Right kidney (tissue), 9 donors: ENCODE data around the gene PPAT.
"Not testable (repeated sequence)": the region's sequence is repeated elsewhere in the genome, so short reads cannot be mapped to it uniquely, and the experiment has no call there.

Source experiments
- DNase-seq: peaks from one replicate; pipeline ENCODE4 v3.0.0-alpha.2; 2016
- long read RNA-seq, 8 donors: transcript quantifications; one replicate each; lab custom pipeline, GENCODE V29; 2026

PPAT gene
- long read RNA-seq, donor 1, partial matches to known transcripts: 0 of 3 reads
- long read RNA-seq, donor 1, other reads (novel, unspliced or antisense): 0 of 3 reads
- long read RNA-seq, donor 2, partial matches to known transcripts: 0 of 3 reads
- long read RNA-seq, donor 2, other reads (novel, unspliced or antisense): 0 of 3 reads
- long read RNA-seq, donor 3, partial matches to known transcripts: 0 of 3 reads
- long read RNA-seq, donor 3, other reads (novel, unspliced or antisense): 0 of 3 reads
- long read RNA-seq, donor 4, partial matches to known transcripts: 93 of 107 reads
- long read RNA-seq, donor 4, other reads (novel, unspliced or antisense): 12 of 107 reads
- long read RNA-seq, donor 5, full-length matches to known transcripts: 4 of 4 reads
- long read RNA-seq, donor 5, partial matches to known transcripts: 0 of 4 reads
- long read RNA-seq, donor 5, other reads (novel, unspliced or antisense): 0 of 4 reads
- long read RNA-seq, donor 6, partial matches to known transcripts: 58 of 60 reads
- long read RNA-seq, donor 6, other reads (novel, unspliced or antisense): 0 of 60 reads
- long read RNA-seq, donor 7, full-length matches to known transcripts: 8 of 631 reads
- long read RNA-seq, donor 7, partial matches to known transcripts: 542 of 631 reads
- long read RNA-seq, donor 7, other reads (novel, unspliced or antisense): 81 of 631 reads
- long read RNA-seq, donor 8, full-length matches to known transcripts: 4 of 4 reads
- long read RNA-seq, donor 8, partial matches to known transcripts: 0 of 4 reads
- long read RNA-seq, donor 8, other reads (novel, unspliced or antisense): 0 of 4 reads

DNA sequence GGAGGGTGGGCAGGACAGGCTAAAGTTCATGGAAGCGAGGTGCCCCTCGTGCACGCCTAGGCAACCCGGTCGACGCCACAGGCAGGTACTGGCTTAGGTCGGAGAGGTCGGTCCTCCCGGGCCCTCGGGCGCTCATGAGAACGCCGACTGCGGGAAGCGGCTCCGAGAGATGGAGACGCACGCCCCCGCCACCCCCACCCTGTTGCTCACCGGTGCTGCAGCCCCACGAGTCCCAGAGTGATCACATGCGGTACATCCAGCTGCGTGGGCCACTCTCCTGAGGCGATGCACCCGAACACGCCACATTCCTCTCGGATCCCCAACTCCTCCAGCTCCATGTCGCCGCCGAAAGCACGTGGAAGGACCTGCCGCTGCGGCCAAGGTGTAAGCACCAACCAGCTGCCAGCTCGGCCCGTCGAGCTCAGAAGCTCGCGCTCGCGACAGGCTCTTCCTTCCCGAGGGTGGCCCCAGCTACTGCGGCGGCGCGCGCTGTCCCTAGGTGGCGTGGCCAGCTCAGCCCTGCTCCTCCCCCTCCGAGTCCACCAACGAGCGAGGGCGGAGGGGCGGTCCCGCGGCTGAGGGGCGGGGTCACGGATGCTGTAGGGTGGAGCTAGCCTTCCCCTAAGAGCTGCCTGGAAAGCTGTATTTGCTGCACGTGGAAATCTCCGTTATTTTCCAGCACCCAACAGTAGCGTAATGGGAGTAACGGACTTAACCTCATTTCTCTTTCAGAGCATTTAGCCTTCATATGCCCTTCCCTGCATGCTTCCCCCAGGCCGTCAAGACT is at the start of gene PPAT:
PPAT (minus strand) TSS at position 476 of the 787 bp plus-strand sequence; CDS start at position 338, 138 bp downstream.
- DNase-seq: no peak

DNA sequence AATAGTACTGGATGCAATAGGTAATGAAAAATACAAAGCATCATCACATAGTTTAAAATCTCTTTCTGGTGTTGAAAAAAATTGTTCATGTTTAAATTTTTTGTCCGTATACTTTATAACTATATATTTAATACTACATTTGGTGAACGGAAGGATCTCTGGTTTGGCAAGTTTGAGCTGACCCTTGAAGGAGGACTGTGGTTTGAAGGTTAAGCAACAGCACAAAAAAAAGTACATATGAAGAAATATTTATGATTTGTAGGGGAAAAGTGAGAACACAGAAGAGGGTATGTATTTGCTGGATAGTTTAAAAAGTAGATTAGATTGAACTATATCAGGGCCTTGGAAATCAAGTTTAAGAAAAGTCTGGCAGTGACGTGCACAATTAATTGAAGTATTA is 45.3 kb upstream of the PPAT start:
- no peak for DNase-seq

DNA sequence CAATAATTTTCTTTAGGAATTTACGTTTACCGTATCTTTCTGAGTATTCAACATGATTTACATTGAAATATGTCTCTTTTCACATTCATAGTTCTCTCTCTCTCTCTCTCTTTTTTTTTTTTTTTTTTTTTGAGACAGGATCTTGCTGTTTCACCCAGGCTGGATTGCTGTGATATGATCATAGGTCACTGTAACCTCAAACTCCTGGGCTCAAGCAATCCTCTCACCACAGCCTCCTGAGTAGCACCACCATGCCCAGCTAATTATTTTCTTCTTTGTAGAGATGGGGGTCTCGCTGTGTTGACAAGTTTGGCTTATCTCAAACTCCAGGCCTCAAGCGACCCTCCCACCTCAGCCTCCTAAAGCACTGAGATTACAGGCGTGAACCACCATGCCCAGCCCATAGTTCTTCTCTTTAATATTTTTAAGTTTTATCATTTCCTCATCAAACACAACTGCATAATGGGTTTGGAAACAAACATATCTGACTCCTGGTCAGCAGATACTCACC is 41.8 kb upstream of the PPAT start:
- DNase-seq: no peak

DNA sequence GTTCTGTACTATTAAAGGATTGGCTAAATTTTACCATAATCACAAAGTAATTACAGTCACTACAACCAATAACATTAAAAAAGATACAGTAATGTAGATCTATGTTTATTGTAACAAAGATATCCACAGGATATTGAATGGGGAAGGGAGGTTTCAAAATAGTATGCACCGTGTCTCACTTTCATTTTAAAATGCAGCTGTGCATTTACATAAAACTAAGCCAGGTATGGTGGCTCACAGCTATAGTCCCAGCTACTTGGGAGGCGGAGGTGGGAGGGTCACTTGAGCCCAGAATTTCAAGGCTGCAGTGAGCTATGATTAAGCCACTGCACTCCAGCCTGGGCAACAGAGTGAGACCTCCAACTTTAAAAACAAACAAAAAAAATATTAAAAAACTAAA is 40.5 kb upstream of the PPAT start:
- DNase-seq: no peak

DNA sequence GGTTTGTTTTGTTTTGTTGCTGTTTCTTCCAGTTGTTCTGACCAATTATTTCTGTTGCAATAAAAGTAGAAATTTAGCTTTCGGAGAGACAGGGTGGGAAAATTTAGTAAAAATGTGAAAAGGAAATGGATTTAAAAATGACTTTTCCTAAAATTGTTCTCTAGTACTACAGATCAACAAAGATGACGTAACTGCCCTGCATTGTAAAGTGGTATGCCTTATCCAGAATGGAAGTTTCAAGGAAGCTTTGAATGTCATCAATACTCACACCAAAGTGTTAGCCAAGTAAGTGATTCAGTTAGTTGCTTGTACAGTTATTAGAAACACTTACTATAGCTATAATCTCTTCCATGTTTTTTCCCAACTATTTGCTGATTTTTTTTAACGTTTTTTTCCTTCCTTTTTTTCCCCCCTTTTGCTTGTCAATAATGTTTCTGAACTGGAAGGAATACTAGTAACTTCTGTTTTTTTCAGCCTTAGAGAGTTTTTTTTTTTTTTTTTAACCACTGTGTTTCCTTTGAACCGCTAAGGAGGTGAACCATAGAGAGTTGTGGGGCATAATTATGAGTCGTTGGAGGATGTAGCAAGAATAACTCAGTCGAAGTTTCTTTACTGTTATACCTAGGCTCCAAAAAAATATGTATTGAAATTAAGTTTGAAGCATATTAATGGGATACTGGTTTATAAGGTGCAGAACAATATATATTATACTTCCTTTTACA is 34.2 kb upstream of the PPAT start:
- no peak for DNase-seq

DNA sequence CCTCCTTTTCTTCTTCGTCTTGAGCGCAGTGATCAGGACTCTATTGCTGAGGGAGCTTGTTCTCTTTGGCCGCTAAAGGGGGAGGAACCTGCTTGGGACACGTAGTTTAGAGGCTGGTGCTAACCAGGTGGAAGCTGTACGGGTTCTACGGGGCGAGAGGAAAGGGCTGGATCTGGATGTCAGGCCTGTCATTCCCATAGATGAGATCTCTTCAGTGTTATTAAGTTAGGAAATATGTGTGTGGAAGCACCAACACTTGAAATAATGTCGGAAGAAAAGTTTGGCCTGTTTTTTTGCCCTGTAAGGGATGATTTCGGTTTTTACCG is 32.6 kb upstream of the PPAT start:
- no peak for DNase-seq

DNA sequence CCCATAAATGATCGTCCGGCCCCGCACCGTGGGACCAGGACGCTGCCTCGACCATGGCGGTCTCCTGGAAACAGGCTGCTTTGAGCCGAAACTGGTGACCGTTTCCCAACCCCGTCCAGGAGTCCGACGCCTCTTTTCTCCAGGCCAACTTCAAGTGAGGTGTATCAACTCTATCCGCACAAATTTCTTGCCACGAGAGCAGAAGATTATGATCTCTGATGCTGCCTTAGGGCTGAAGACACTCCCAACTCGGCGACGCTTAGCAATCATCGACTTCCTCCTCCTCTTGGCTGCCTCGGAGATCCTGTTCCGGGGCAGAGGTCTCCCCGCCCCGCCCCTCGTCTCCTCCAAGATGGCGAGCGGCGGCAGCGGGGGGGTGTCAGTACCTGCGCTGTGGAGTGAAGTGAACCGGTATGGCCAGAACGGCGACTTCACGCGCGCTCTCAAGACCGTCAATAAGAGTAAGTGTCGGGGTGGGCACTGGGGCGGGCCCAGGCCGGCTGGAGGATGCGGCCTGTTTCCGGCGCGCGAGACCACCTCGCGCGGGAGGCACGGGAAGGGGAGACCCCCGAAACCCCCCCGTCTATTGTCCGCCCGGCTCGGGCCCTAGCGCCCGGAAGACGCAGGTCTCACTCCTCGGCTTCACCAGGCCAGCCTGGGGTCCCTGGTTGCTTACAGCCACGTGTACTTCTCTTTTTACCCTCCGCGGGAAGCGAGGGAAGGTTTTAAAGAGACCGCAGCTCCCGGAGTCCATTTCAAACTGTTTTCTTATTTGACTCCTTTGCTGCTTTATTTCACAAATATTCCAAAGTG is 32.1 kb upstream of the PPAT start, which contains the start of gene SRP72:
SRP72 (plus strand) TSS at position 334 of the 813 bp plus-strand sequence; CDS start at position 353, 19 bp downstream.
- DNase-seq: peak; percentile 88

- DNase-seq: no peak
Observed at GRCh38 chr4:56466910-56467283, 31.5 kb upstream of the PPAT start.

- DNase-seq: not testable (repeated sequence)
Observed at GRCh38 chr4:56466296-56466761, 30.9 kb upstream of the PPAT start.

DNA sequence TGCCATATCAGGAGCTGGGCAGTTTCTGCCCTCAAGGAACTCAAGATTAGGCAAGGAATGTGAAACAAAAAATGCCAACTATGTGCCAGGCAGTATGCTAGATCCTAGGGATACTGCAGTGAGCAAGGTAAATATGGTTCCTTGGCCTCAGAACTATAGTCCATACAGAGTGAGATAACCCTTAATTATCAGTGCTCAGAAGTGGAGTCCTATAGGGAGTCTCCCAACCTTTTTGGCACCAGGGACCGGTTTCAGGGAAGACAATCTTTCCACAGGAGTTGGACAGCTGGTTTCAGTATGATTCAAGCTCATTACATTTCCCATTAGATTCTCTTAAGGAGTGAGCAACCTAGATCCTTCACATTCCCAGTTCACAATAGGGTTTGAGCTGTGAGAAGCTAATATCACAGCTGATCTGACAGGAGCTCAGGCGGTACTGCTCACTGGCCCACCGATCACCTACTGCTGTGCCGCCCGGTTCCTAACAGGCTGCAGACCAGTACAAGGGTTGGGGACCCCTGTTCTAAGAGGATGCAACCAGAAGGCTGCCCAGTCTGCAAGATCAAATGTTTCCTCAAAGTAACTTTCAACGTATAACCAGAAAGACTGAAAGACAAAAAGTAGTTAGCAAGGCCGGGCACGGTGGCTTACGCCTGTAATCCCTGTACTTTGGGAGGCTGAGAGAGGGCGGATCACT is 30.3 kb upstream of the PPAT start:
- no peak for DNase-seq

DNA sequence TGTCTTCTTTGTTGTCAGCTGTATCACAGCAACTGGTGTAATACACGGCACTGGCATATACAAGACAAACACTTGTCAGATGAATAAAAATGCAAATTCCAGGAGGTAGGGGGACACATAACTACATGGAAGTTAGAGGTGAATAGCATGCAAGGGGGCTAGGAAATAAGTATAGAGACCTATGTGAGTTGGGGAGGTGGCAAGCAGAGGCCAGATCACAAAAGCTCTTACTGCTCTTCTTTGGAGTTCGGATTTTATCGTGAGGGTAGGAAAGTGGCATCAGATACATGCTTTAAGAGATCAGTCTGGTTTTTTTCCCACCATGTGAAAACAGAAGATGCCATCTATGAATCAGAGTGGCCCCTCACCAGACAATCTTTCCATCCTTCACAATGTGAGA is 29.2 kb upstream of the PPAT start:
- no peak for DNase-seq

DNA sequence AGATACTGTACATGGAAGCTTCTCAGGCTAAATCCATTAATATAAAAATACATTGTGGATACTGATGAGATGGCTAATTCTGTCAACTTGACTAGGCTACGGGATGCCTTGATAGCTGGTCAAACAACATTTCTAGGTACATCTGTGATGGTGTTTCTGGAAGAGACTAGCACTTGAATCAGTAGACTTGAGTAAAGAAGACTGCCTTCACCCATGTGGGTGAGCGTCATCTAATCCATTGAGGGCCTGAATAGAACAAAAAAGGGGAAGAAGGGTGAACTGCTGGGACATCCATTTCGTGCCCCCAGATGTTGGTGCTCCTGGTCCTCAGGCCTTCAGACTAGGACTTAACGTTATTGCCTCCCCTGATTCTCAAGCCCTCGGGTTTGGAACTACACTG is 28.3 kb upstream of the PPAT start:
- DNase-seq: no peak

GRCh38 chr4:56462157-56462556 is 26.7 kb upstream of the PPAT start:
- DNase-seq: no peak

GRCh38 chr4:56460085-56460484 is 24.7 kb upstream of the PPAT start:
- no peak for DNase-seq

GRCh38 chr4:56450342-56450741 is 14.9 kb upstream of the PPAT start:
- no peak for DNase-seq

- not testable (repeated sequence) for DNase-seq
Observed at GRCh38 chr4:56449475-56449874, 14.1 kb upstream of the PPAT start.

GRCh38 chr4:56448301-56448700 is 12.9 kb upstream of the PPAT start:
- DNase-seq: no peak

- DNase-seq: no peak
Observed at GRCh38 chr4:56445699-56446098, 10.3 kb upstream of the PPAT start.

DNA sequence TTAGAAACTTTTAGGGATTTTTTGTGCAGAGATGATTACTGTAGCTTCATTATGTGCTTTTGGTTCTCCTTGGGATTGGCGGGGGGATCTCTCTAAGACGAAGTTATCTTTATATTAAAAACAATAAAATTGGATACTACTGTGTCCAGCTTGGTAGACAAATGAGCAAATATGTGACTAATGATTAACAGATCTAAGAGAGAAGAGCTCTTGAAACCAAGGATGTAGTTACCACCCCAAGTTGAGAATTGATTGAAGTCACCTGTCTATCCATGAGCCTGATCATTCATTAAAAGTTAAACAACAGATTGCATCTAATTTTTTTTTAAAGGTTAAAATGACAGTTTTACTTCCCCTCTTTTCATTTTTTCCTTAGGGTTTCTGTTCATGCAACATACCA is 9.3 kb upstream of the PPAT start:
- no peak for DNase-seq

GRCh38 chr4:56440983-56441382 is 5.6 kb upstream of the PPAT start:
- DNase-seq: no peak
